HCT116 (cell line): ENCODE results near the gene DAAM2. TPM values are rescaled to one million over a fixed set of nuclear protein-coding genes. Genes with fewer than 3 reads are reported as not detected.
A peak's percentile ranks its signal among the peaks of the same experiment; 100 is the strongest.

Experiments
- ATAC-seq: fragments of 200-7000 bp; cut with Tn5 transposase; 2 replicates; pipeline ENCODE4 v1.9.1; 2020; ENCODE audit warnings: mild to moderate bottlenecking, moderate library complexity
- BruUV-seq: library from RNA; stranded (reverse); fragments of 400-500 nt; replicated peaks from 2 replicates; lab custom pipeline; 2021; lab: Mats Ljungman, UMichigan
- CTCF ChIA-PET: fragments of 300-600 bp; sonication (Branson Sonifier 250); formaldehyde crosslinking; loops from one replicate; lab custom pipeline; 2021; ENCODE audit warnings: antibody characterized with exemption; lab: Charles Lee
- POLR2A ChIA-PET: fragments of 300-600, 350-600 bp; sonication (Branson Sonifier 250); formaldehyde crosslinking; loops from one replicate; lab custom pipeline; 2021; ENCODE audit warnings: antibody characterized with exemption; lab: Charles Lee
- RAD21 ChIA-PET, 2 experiments: fragments of 300-600 bp; sonication (Branson Sonifier 250); formaldehyde crosslinking; loops; one replicate each; lab custom pipeline; 2023; ENCODE audit warnings: low total read pairs in 2 of 2; ENCODE audit not compliant: uncharacterized antibody in 2 of 2, unreplicated experiment in 2 of 2, low non-redundant PET in 1 of 2; lab: Charles Lee
- DNase-seq: peaks from one replicate; pipeline ENCODE4 v3.0.0-alpha.2; 2010; ENCODE audit warnings: low read depth, low spot score
- H2AFZ ChIP-seq: fragments of 200-600 bp; shearing (Covaris generic), sonication (generic); 2 replicates; pipeline ENCODE4 v1.6.1; 2017; ENCODE audit warnings: low read depth, mixed run types, mixed read lengths, antibody characterized with exemption, low read length; ENCODE audit not compliant: poor library complexity, severe bottlenecking
- H3K27ac ChIP-seq: 2 replicates; pipeline ENCODE4 v1.5.1; 2012; ENCODE audit warnings: low read depth, low read length
- H3K27me3 ChIP-seq: fragments of 200-600 bp; sonication (generic); 2 replicates; pipeline ENCODE4 v1.6.1; 2016; ENCODE audit warnings: mixed run types, low read length, mixed read lengths; ENCODE audit not compliant: insufficient read depth
- H3K36me3 ChIP-seq, 2 experiments: fragments of 200-500 bp in 1 of 2; fragments of 200-600 bp in 1 of 2; sonication (Bioruptor generic) in 1 of 2; sonication (generic) in 1 of 2; 2 replicates each; pipeline versions ENCODE4 v1.5.1 to v1.6.1; 2014 to 2016; ENCODE audit warnings: low read length in 2 of 2, inconsistent platforms in 1 of 2, mixed read lengths in 1 of 2, mixed run types in 1 of 2; ENCODE audit not compliant: insufficient read depth in 2 of 2, control insufficient read depth in 1 of 2
- H3K4me1 ChIP-seq, 2 experiments: fragments of 200-600 bp in 1 of 2; sonication (generic) in 1 of 2; 2 replicates each; pipeline versions ENCODE4 v1.5.1 to v1.6.1; 2012 to 2017; ENCODE audit warnings: low read length in 2 of 2, inconsistent platforms in 1 of 2, mild to moderate bottlenecking in 1 of 2, mixed read lengths in 1 of 2, mixed run types in 1 of 2, moderate library complexity in 1 of 2; ENCODE audit not compliant: insufficient read depth in 2 of 2, control insufficient read depth in 1 of 2
- H3K4me2 ChIP-seq: fragments of 200-600 bp; sonication (generic); 2 replicates; pipeline ENCODE4 v1.6.1; 2017; ENCODE audit warnings: mixed run types, low read length, mixed read lengths
- H3K4me3 ChIP-seq, 2 experiments: fragments of 200-600 bp in 1 of 2; sonication (generic) in 1 of 2; replicated peaks in 1 of 2; 2 replicates each; pipeline ENCODE4 v1.5.1; 2011 to 2016; ENCODE audit warnings: low read length in 2 of 2, control low read depth in 1 of 2, low read depth in 1 of 2, mild to moderate bottlenecking in 1 of 2, mixed read lengths in 1 of 2, mixed run types in 1 of 2
- H3K79me2 ChIP-seq: fragments of 200-600 bp; sonication (generic); 2 replicates; pipeline ENCODE4 v1.6.1; 2017; ENCODE audit warnings: mild to moderate bottlenecking, mixed run types, low read length, moderate library complexity, mixed read lengths; ENCODE audit not compliant: insufficient read depth
- H3K9ac ChIP-seq: fragments of 200-600 bp; sonication (generic); 2 replicates; pipeline ENCODE4 v1.6.1; 2016; ENCODE audit warnings: low read length, mixed read lengths
- H3K9me2 ChIP-seq: fragments of 200-600 bp; sonication (generic), shearing (Covaris generic); 2 replicates; pipeline ENCODE4 v1.6.1; 2017; ENCODE audit warnings: mixed run types, mild to moderate bottlenecking, moderate library complexity; ENCODE audit not compliant: insufficient read depth
- H3K9me3 ChIP-seq, 2 experiments: fragments of 200-500 bp in 1 of 2; fragments of 200-600 bp in 1 of 2; sonication (Bioruptor generic) in 1 of 2; sonication (generic) in 1 of 2; 2 replicates each; pipeline ENCODE4 v1.6.1; 2014 to 2017; ENCODE audit warnings: low read length in 2 of 2, mixed read lengths in 2 of 2, inconsistent platforms in 1 of 2, low read depth in 1 of 2, mild to moderate bottlenecking in 1 of 2, mixed run types in 1 of 2, moderate library complexity in 1 of 2; ENCODE audit not compliant: control insufficient read depth in 1 of 2, insufficient read depth in 1 of 2
- H4K20me1 ChIP-seq: fragments of 200-600 bp; sonication (generic), shearing (Covaris generic); 2 replicates; pipeline ENCODE4 v1.6.1; 2017; ENCODE audit warnings: mixed run types, mild to moderate bottlenecking, moderate library complexity; ENCODE audit not compliant: insufficient read depth
- CBX3 ChIP-seq: IDR thresholded peaks from 2 replicates; pipeline ENCODE4 v1.6.1; 2012; ENCODE audit warnings: low read depth
- EGR1 ChIP-seq: IDR thresholded peaks from 2 replicates; pipeline ENCODE4 v1.6.1; 2012; ENCODE audit warnings: low read depth
- FOSL1 ChIP-seq: IDR thresholded peaks from 2 replicates; pipeline ENCODE4 v1.6.1; 2012; ENCODE audit warnings: low read depth
- JUND ChIP-seq: IDR thresholded peaks from 2 replicates; pipeline ENCODE4 v1.6.1; 2012
- POLR2A ChIP-seq: IDR thresholded peaks from 2 replicates; pipeline ENCODE4 v1.7.0; 2011; ENCODE audit warnings: borderline replicate concordance; ENCODE audit not compliant: insufficient read depth, insufficient read length; ENCODE audit errors: extremely low read depth
- POLR2AphosphoS5 ChIP-seq: IDR thresholded peaks from 2 replicates; pipeline ENCODE4 v1.6.1; 2011; ENCODE audit warnings: mild to moderate bottlenecking, low read depth, low read length, moderate library complexity
- YY1 ChIP-seq: IDR thresholded peaks from 2 replicates; pipeline ENCODE4 v1.6.1; 2011; ENCODE audit warnings: low read length, low read depth, moderate library complexity, mild to moderate bottlenecking; ENCODE audit not compliant: insufficient replicate concordance; ENCODE audit errors: extremely low read depth
- ZBTB33 ChIP-seq: IDR thresholded peaks from 2 replicates; pipeline ENCODE4 v1.6.1; 2011; ENCODE audit warnings: mild to moderate bottlenecking, low read length, moderate library complexity; ENCODE audit not compliant: insufficient replicate concordance; ENCODE audit errors: extremely low read depth
- ZFX ChIP-seq: fragments of 450-650 bp; IDR thresholded peaks from 2 replicates; pipeline ENCODE4 v1.6.1; 2017
- intact Hi-C: fragments of 100-400 bp; cut with micrococcal nuclease; formaldehyde crosslinking; loops from 2 replicates; pipeline ENCODE4 v1.10.0; 2022
- total RNA-seq: library from RNA; stranded (reverse); gene quantifications from one replicate; pipeline ENCODE4 v1.2.1, GENCODE V29; 2021; ENCODE audit not compliant: unreplicated experiment

Gene DAAM2
- total RNA-seq, 1 experiment from 2014 or later, result not detected

- H3K4me1 ChIP-seq, result peaks cover 5 to 21% of the 10 kb centered on the region in 2 experiments; a peak in 3 of 4 replicates
- H2AFZ ChIP-seq, result no peak overlapping the region
- no peaks in the 10 kb centered on the region for H3K27me3 ChIP-seq
- CTCF ChIA-PET, result no interaction called here
- no peak for DNase-seq
- POLR2A ChIA-PET, result no interaction called here
- H3K9me3 ChIP-seq, result no peaks in the 10 kb centered on the region
- ATAC-seq, result peak; percentile 52; the same call in 1 of the 2 replicates
- H3K4me2 ChIP-seq, result peak overlapping the region; percentile 69
- H3K79me2 ChIP-seq, result no peaks in the 10 kb centered on the region
- no peak for TF ChIP-seq ZFX
- no peak for TF ChIP-seq FOSL1
- TF ChIP-seq YY1, result no peak
- no peak for TF ChIP-seq ZBTB33
- TF ChIP-seq CBX3, result no peak
- TF ChIP-seq POLR2A, result no peak
- TF ChIP-seq JUND, result no peak
- TF ChIP-seq POLR2AphosphoS5, result no peak
- TF ChIP-seq EGR1, result no peak
- no peaks in the 10 kb centered on the region; a peak in 1 of 4 replicates for H3K36me3 ChIP-seq
- no TSS peak for BruUV-seq
- H3K9ac ChIP-seq, result no peak overlapping the region
- intact Hi-C loops, result no loop called here
- no peaks in the 10 kb centered on the region for H3K9me2 ChIP-seq
- peak overlapping the region; percentile 29; the same call in 1 of the 2 replicates for H3K27ac ChIP-seq
- RAD21 ChIA-PET, result no interaction called here
- H4K20me1 ChIP-seq, result no peaks in the 10 kb centered on the region
- H3K4me3 ChIP-seq, result peak overlapping the region in 1 of 2 experiments; percentile 13; a peak in 1 of 4 replicates
Measured at GRCh38 chr6:39926668-39927067, 134.5 kb downstream of the DAAM2 start.
